CD4-positive, alpha-beta T cell treated with Interleukin-21 for 1 hour (primary cell): Measurements from ENCODE around the gene ZNF527.
"Not testable (repeated sequence)": the region's sequence is repeated elsewhere in the genome, so short reads cannot be mapped to it uniquely, and the experiment has no call there.

Experiments
- DNase-seq: peaks from one replicate; pipeline ENCODE4 v3.0.0-alpha.2; 2020

ZNF527 gene

DNA sequence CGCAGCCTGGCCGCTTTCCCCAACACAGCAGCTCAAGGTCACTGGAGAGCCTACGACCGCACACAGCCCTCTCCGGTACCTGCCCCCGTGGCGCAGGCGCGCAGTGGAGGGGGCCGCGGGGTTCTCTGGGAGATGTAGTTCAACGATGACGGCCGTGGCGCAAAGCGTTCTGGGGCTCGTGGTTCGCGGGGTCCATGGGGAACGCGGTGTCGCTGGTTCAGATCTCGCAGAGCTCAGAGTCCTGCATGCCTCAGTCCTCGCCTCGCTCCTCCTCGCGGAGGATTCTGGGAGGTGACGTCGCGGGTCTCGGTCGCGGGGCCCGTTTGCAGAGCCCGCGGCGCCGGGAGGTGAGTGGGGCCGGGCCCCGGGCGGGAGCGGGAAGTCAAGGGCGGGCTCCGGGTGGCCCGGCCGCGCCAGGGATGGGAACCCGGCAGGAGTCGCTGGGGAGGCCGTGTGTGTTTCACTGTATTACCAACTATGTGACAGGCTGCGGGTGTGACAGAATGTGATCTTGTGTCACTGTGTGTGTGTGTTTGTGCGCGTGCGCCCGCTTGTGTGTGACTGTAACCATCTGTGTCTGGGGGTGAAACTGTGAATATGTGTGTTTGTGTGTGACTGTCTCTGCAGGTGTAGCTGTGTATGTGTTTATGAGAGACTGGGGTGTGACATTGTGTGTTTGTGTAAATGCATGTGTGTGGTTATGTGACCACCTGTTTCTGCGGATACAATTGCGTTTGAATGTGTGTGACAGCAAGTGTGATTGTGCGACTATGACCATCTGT is at the start of gene ZNF527:
Gene ZNF527, plus strand, starts transcription at position 220 of the 782 bp plus-strand sequence. CDS start 3,100 bp downstream, outside the sequence.
- DNase-seq: peak; percentile 98

DNA sequence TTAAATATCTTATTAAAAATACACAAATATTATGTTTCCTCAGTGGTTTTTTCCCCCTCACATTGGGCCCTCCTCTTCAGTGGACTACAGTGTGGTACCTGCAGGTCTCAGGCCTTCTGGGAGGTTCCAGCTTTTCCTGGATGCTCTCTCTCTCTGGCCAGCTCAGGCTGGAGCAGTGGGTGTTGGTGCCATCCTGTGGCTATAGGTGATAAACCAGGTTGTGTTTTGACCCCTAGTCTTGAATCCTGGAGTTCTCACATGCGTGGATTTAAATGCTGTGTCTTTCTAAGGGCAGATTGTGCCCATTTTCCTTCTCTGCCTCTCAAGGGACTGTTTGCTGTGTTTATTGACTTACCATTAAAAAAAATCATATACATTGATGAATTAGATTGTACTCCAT is 41.2 kb upstream of the ZNF527 start:
- DNase-seq: no peak

GRCh38 chr19:37332839-37333238 is 38.1 kb upstream of the ZNF527 start:
- no peak for DNase-seq

- DNase-seq: no peak
These were observed 37.4 kb upstream of the ZNF527 start for GRCh38 chr19:37333457-37333856.

DNA sequence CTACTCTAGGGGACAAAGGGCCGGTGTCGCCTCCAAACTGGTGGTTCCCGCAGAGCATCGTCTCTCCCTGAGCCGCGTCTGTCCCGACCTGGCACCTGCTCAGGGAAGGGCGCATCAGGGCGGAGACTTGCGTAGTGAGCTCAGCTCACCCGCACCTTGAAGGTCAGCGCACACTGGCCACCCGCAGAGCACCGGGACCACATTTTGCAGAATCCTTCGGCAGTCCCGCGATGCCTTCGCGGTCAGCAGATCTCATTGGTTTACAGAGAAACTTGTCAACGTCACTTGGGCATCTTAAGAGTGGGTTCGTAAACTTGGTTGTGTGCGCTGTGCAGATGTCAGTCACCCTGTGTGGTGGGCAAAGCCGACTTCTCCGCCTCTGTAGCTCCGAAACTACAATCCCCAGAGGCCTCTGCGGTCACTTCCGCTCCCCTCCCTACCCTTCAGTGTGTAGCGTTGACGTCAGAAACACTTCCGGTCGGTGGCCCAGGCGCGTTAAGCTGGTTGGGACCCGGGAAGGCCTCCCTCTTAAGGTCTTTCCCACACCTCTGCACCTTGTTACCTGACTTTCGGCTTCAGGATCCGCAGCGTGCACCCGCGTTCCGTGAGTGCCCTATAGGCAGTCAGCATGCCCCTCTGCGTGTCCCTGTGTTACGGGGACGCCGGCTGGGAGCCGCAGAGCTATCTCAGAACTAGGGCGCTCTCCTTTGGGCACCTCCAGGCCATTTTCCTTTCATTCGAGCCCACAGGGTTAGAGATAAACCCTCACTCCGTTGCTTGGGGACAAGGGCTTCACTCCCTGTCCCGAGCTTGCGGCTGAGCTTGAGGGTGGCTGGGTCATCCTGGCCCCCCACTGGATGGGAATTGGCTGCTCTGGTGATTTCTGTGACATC is 36.5 kb upstream of the ZNF527 start:
- DNase-seq: peak; percentile 91

DNA sequence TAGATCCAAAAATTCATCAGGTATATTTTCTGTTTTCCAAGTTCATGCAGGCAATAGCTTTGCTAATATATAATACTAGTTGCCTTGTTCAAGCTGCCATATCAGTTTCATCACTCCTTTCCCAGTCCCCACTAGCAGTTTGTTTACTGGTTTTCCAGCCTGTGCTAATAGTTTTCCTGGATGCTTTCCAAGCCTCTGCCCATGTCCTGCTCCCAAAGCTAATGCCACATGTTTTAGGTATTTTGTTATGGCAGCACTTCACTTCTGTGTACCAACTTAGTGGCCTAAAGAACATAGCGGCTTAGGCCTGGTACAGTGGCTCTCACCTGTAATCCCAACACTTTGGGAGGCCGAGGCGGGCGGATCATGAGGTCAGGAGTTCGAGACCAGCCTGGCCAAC is 28.1 kb upstream of the ZNF527 start:
- DNase-seq: no peak

GRCh38 chr19:37346091-37346490 is 24.8 kb upstream of the ZNF527 start:
- no peak for DNase-seq

GRCh38 chr19:37348060-37348459 is 22.8 kb upstream of the ZNF527 start:
- DNase-seq: no peak

- no peak for DNase-seq
These were observed 16.9 kb upstream of the ZNF527 start for GRCh38 chr19:37353968-37354367.

DNA sequence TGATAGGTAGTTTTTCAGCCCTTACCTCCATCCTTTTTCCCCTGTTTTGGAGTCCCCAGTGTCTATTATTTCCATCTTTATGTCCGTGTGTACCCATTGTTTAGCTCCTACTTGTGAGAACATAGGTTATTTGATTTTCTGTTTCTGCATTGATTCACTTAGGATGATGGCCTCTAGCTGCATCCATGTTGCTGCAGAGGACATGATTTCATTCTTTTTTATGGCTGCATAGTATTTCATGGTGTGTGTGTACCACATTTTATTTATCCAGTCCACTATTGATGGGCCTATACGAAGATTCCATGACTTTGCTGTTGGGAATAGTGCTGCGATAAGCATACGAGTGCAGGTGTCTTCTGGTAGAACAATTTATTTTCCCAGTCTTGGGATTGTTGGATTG is 15.0 kb upstream of the ZNF527 start:
- no peak for DNase-seq

DNA sequence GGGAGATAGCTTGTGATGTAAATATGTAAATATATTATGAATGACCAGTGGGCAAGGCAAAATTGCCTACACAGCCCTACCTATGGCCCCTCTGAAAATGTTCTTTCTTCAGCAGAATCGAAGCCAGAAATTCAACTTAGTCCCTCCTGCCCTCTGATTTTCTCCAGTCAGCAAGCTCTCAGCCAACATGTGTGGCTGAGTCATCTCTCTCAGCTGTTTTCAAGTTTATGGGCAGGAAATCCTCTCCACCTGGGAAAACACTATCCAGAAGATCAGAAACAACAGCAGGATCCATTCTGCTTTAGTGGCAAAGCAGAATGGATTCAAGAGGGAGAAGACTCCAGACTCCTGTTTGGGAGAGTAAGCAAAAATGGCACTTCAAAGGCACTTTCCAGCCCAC is 8.9 kb upstream of the ZNF527 start:
- no peak for DNase-seq

DNA sequence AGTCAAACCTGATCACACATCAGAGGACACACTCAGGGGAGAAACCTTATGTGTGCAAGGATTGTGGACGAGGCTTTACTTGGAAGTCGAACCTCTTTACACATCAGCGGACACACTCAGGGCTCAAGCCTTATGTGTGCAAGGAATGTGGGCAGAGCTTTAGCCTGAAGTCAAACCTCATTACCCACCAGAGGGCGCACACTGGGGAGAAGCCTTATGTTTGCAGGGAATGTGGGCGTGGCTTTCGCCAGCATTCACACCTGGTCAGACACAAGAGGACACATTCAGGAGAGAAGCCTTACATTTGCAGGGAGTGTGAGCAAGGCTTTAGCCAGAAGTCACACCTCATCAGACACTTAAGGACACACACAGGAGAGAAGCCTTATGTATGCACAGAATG is 8.2 kb upstream of the ZNF527 start:
- no peak for DNase-seq

DNA sequence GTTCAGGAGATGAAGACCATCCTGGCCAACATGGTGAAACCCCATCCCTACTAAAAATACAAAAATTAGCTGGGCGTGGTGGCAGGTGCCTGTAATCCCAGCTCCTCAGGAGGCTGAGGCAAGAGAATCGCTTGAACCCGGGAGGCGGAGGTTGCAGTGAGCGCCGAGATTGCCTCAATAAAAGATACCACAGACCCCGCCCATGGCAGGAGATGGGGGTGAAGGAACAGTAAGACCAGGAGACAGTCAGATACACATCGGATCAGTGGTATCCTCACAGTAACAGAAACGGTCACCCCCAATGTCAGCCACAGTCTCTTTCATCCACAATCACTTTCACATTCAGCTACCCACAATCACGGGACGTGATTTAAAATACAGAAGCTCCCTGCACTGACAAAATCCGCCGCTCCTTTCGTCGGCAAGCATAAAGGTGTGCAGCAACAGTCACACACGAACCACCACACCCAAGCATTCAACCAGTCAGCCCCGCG is 466 bp upstream of the ZNF527 start:
- not testable (repeated sequence) for DNase-seq

GRCh38 chr19:37389234-37389633 is 18.3 kb downstream of the ZNF527 start:
- no peak for DNase-seq

DNA sequence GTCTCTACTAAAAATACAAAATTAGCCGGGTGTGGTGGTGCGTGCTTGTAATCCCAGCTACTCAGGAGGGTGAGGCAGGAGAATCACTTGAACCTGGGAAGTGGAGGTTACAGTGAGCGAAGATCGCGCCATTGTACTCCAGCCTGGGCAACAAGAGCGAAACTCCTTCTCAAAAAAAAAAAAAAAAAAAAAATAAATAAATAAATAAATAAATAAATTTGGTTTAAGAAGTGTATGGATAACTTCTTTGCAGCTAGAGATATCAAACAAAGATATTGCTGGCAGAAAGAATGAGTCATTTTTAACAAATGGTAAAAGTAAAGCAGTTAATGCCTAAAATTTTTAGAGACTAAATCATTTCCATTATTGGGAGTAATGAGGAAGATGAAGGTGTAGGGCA is 20.5 kb downstream of the ZNF527 start:
- not testable (repeated sequence) for DNase-seq

DNA sequence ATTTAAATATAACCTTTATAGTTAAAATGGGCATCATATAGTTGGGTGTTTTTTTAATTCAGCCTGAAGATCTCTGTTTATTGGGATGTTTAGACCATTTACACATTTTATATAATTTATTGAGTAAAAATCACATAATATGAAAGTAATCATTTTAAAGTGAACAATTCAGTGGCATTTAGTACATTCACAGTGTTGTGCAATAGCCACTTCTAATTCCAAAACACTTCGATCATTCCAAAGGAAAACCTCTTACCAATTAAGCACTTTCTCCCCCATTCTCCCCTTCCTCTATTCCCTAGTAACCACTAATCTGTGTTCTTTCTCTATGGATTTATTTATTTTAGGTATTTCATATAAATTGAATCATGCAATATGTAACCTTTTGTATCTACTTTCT is 30.2 kb downstream of the ZNF527 start:
- no peak for DNase-seq

GRCh38 chr19:37403403-37403802 is 32.5 kb downstream of the ZNF527 start:
- DNase-seq: no peak

DNA sequence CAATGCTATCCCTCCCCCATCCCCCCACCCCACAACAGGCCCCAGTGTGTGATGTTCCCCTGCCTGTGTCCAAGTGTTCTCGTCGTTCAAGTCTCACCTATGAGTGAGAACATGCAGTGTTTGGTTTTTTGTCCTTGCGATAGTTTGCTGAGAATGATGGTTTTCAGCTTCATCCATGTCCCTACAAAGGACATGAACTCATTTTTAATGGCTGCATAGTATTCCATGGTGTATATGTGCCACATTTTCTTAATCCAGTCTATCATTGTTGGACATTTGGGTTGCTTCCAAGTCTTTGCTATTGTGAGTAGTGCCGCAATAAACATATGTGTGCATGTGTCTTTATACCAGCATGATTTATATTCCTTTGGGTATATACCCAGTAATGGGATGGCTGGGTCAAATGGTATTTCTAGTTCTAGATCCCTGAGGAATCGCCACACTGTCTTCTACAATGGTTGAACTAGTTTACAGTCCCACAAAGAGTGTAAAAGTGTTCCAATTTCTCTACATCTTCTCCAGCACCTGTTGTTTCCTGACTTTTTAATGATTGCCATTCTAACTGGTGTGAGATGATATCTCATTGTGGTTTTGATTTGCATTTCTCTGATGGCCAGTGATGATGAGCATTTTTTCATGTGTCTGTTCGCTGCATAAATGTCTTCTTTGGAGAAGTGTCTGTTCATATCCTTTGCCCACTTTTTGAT is 35.4 kb downstream of the ZNF527 start:
- not testable (repeated sequence) for DNase-seq

- DNase-seq: no peak
These were observed 41.8 kb downstream of the ZNF527 start for GRCh38 chr19:37412700-37413099.

- no peak for DNase-seq
These were observed 42.6 kb downstream of the ZNF527 start for GRCh38 chr19:37413313-37414084.
